ENCODE data around the gene DCBLD1. TPM values are rescaled to one million over a fixed set of nuclear protein-coding genes. Genes with fewer than 3 reads are reported as not detected.
A peak's percentile ranks its signal among the peaks of the same experiment; 100 is the strongest.

Gene DCBLD1
- total RNA-seq, 2 experiments from 2014 or later = 1.2 to 1.6 TPM

- ATAC-seq = no peak
- intact Hi-C loops (cut with DNase I, micrococcal nuclease) = loop anchor here in 1 of 2 experiments (10.0 kb wide), 1 partner anchor 803 kb away; the partner anchor contains the start of gene KPNA5
- H3K4me1 Mint-ChIP-seq = peaks cover 5% of the 10 kb centered on the region
- no peaks in the 10 kb centered on the region for H3K9me3 Mint-ChIP-seq (ENCODE audit: low read depth)
- H3K27ac Mint-ChIP-seq = no peak overlapping the region
- no peak for DNase-seq
- no peak overlapping the region for H3K4me3 Mint-ChIP-seq
- ChIA-PET CTCF (no interaction called here), POLR2A (no interaction called here)
- H3K27me3 Mint-ChIP-seq = peaks cover 28% of the 10 kb centered on the region
- H3K36me3 Mint-ChIP-seq (ENCODE audit: low read depth) = no peaks in the 10 kb centered on the region
Measured at GRCh38 chr6:117487821-117488220, 5.3 kb downstream of the DCBLD1 start.

GRCh38 chr6:117489003-117489402, 6.5 kb downstream of the DCBLD1 start:
- Mint-ChIP-seq H3K4me3 (no peak overlapping the region), H3K9me3 (ENCODE audit: low read depth) (no peaks in the 10 kb centered on the region), H3K36me3 (ENCODE audit: low read depth) (no peaks in the 10 kb centered on the region), H3K27me3 (peaks cover 22% of the 10 kb centered on the region), H3K27ac (no peak overlapping the region), H3K4me1 (no peaks in the 10 kb centered on the region)
- ATAC-seq (no peak), DNase-seq (no peak)
- ChIA-PET CTCF (interaction anchor here (0.9 kb wide), 1 partner anchor 23 kb away, joined by 3 read pairs; no protein-coding TSS in a partner anchor), POLR2A (no interaction called here)
- intact Hi-C loops (cut with DNase I, micrococcal nuclease) = loop anchor here in 1 of 2 experiments (10.0 kb wide), 1 partner anchor 804 kb away; the partner anchor contains the start of gene KPNA5

GRCh38 chr6:117491916-117492315, 9.4 kb downstream of the DCBLD1 start:
- H3K4me3 Mint-ChIP-seq = no peak overlapping the region
- intact Hi-C loops (cut with DNase I, micrococcal nuclease) = no loop called here
- no peak for DNase-seq
- peaks cover 6% of the 10 kb centered on the region for H3K27me3 Mint-ChIP-seq
- no peak for ATAC-seq
- ChIA-PET POLR2A (no interaction called here), CTCF (no interaction called here)
- no peak overlapping the region for H3K27ac Mint-ChIP-seq
- peaks cover 5% of the 10 kb centered on the region for H3K4me1 Mint-ChIP-seq
- no peaks in the 10 kb centered on the region for H3K9me3 Mint-ChIP-seq (ENCODE audit: low read depth)
- no peaks in the 10 kb centered on the region for H3K36me3 Mint-ChIP-seq (ENCODE audit: low read depth)

DNA sequence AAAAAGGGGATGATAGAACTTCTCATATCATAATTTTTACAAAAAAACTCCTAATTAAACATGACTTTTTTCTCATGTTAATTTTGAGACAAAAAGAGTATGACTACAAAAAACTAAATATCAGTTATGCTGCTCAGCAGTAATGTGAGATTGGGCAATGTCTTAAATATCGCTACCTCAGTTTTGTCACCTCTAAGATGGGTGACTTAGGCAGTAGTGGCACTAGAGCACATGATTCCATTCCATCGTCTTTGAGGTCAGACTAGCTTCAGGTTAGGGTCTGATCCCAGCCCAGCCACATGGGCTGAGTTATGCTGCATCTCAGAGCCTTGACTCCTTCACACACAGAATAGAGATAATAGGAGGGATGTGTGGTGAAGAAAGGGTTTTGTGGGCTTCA, 11.0 kb downstream of the DCBLD1 start:
- no peaks in the 10 kb centered on the region for H3K9me3 Mint-ChIP-seq (ENCODE audit: low read depth)
- no peak for ATAC-seq
- H3K27me3 Mint-ChIP-seq = no peaks in the 10 kb centered on the region
- no peak overlapping the region for H3K4me3 Mint-ChIP-seq
- peaks cover 10% of the 10 kb centered on the region for H3K4me1 Mint-ChIP-seq
- CTCF ChIA-PET = no interaction called here
- H3K36me3 Mint-ChIP-seq (ENCODE audit: low read depth) = no peaks in the 10 kb centered on the region
- H3K27ac Mint-ChIP-seq = no peak overlapping the region
- POLR2A ChIA-PET = no interaction called here
- DNase-seq = no peak
- intact Hi-C loops (cut with DNase I, micrococcal nuclease) = no loop called here

DNA sequence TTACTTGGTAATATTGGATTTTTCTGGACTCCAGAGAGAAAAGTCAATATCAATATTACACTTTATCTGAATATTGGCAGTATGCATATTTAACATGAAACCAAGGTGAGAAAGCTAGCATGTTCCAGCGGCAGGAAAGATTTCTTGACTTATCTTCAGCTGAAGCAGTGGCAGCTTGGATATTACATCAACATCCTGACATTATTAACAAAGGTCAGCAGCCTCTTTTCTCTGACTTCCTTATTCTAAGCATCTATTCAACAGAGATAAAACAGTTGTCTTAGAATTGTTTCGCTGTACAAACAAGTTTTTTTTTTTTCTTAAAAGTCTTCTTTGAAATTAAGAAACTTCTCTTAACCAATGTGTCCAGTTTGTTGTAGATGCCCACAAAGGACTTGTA, 11.8 kb downstream of the DCBLD1 start:
- CTCF ChIA-PET = interaction anchor here (0.7 kb wide), 1 partner anchor 100 kb away, joined by 3 read pairs; no protein-coding TSS in a partner anchor
- POLR2A ChIA-PET = no interaction called here
- Mint-ChIP-seq H3K36me3 (ENCODE audit: low read depth) (no peaks in the 10 kb centered on the region), H3K4me1 (peaks cover 10% of the 10 kb centered on the region), H3K27ac (no peak overlapping the region), H3K27me3 (no peaks in the 10 kb centered on the region), H3K9me3 (ENCODE audit: low read depth) (no peaks in the 10 kb centered on the region), H3K4me3 (no peak overlapping the region)
- DNase-seq = no peak
- intact Hi-C loops (cut with DNase I, micrococcal nuclease) = no loop called here
- no peak for ATAC-seq

DNA sequence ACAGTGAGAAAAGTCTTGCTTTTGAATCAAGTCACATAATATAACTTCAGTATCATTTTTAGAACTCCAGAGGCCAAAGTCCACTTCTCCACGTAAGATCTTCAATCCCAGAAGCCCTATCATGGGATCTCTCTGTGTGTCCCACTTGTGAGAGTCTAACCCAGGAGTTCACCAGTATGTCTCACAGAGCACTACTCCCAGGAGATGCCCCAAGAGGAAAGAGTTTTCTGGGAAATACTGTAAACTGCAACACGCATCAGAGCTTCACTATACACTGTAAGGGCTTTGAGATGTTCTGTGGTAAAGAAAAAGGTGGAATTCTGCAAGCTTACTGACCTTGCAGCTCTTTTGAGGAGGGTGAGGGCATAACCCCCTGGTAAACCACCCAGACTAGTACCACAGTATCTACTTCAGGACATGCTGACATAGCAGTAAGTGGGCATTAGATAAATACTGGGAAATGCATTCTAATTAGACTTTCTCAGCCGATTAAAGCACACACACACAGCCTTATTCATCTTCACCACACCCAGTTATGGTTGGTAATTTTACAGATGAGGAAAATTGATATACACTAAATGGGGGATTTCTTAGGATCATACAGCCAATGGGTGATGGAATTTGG, 12.3 kb downstream of the DCBLD1 start:
- ChIA-PET CTCF (no interaction called here), POLR2A (no interaction called here)
- no peaks in the 10 kb centered on the region for H3K27me3 Mint-ChIP-seq
- no peaks in the 10 kb centered on the region for H3K36me3 Mint-ChIP-seq (ENCODE audit: low read depth)
- DNase-seq = no peak
- H3K9me3 Mint-ChIP-seq (ENCODE audit: low read depth) = no peaks in the 10 kb centered on the region
- H3K27ac Mint-ChIP-seq = no peak overlapping the region
- intact Hi-C loops (cut with DNase I, micrococcal nuclease) = no loop called here
- H3K4me1 Mint-ChIP-seq = peaks cover 10% of the 10 kb centered on the region
- ATAC-seq = no peak
- H3K4me3 Mint-ChIP-seq = no peak overlapping the region

DNA sequence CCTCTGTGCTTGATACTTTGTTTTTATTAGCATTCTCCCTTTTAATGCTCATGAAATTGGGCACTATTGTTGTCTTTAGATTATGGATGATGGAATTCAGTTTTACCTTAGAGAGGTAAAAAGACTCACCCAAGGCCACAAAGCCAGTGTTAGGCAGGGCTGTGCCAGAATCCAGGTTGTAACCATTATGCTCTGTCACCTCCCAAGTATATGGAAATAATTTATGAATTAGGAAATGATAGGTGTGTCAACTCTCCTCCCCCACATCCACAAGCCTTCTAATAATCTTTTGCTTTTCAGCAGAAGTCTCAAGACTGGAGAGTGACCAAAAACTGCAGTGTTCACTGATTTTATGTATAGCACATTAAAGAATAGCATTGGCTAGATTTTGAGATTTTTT, 13.0 kb downstream of the DCBLD1 start:
- H3K27me3 Mint-ChIP-seq = no peaks in the 10 kb centered on the region
- CTCF ChIA-PET = no interaction called here
- no peaks in the 10 kb centered on the region for H3K36me3 Mint-ChIP-seq (ENCODE audit: low read depth)
- DNase-seq = no peak
- no peaks in the 10 kb centered on the region for H3K9me3 Mint-ChIP-seq (ENCODE audit: low read depth)
- no peak overlapping the region for H3K4me3 Mint-ChIP-seq
- ATAC-seq = no peak
- no peak overlapping the region for H3K27ac Mint-ChIP-seq
- intact Hi-C loops (cut with DNase I, micrococcal nuclease) = no loop called here
- POLR2A ChIA-PET = no interaction called here
- H3K4me1 Mint-ChIP-seq = peaks cover 10% of the 10 kb centered on the region

DNA sequence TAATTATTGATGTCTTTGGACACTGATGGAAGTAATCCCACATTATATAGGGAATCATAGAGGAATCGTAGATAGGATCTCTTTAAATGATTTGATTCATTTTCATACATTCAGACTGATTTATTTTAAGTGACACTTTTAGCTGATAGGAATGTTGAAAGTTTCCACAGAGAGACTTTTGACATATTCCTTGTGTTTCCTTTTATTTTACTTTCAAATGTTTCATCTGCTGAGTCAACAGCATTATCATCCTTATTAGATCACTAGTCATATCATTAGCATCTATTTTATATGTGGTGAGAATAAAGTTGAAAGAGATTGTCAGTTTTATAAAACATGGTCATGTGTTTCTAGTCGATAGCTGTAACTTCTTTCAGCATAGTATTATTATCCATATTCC, 13.4 kb downstream of the DCBLD1 start:
- intact Hi-C loops (cut with DNase I, micrococcal nuclease) = no loop called here
- no peak overlapping the region for H3K27ac Mint-ChIP-seq
- CTCF ChIA-PET = no interaction called here
- H3K9me3 Mint-ChIP-seq (ENCODE audit: low read depth) = no peaks in the 10 kb centered on the region
- ATAC-seq = no peak
- H3K4me3 Mint-ChIP-seq = no peak overlapping the region
- H3K4me1 Mint-ChIP-seq = peaks cover 10% of the 10 kb centered on the region
- H3K27me3 Mint-ChIP-seq = no peaks in the 10 kb centered on the region
- H3K36me3 Mint-ChIP-seq (ENCODE audit: low read depth) = no peaks in the 10 kb centered on the region
- DNase-seq = no peak
- POLR2A ChIA-PET = no interaction called here

DNA sequence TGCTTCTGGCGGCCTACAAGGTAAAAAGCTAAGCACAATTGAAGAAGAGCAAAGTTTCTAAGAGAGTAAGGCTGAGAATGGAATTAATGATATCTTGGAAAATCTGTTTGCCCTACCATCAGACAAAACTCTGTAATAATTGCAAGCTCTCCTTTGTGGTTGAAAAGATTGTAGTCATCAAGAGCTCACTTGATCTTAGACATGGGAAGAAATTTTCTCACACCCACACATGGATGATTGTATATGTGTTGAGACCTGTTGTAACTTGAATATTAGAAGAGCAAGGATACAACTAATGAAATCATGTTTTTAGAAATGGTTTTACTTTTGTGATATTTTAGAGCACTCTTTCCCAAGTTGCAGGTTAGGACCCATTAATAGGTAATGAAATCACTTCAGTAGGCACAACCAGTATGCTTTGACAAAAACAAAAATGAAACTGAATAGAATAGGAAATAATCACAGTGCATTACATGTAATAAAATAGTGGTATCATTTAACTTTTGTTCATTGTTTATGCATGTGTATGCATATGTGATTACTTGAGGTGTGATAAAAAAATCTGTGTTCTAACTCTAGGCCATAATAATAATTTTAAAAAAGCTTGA, 14.0 kb downstream of the DCBLD1 start:
- H3K27ac Mint-ChIP-seq = no peak overlapping the region
- ChIA-PET POLR2A (no interaction called here), CTCF (no interaction called here)
- no peaks in the 10 kb centered on the region for H3K27me3 Mint-ChIP-seq
- intact Hi-C loops (cut with DNase I, micrococcal nuclease) = no loop called here
- no peaks in the 10 kb centered on the region for H3K36me3 Mint-ChIP-seq (ENCODE audit: low read depth)
- no peaks in the 10 kb centered on the region for H3K9me3 Mint-ChIP-seq (ENCODE audit: low read depth)
- no peak for DNase-seq
- no peak overlapping the region for H3K4me3 Mint-ChIP-seq
- peaks cover 10% of the 10 kb centered on the region for H3K4me1 Mint-ChIP-seq
- ATAC-seq = peak; percentile 42

- no peaks in the 10 kb centered on the region for H3K9me3 Mint-ChIP-seq (ENCODE audit: low read depth)
- CTCF ChIA-PET = interaction anchor here (1.0 kb wide), 1 partner anchor 14 kb away, joined by 3 read pairs; no protein-coding TSS in a partner anchor
- no peaks in the 10 kb centered on the region for H3K36me3 Mint-ChIP-seq (ENCODE audit: low read depth)
- H3K4me1 Mint-ChIP-seq = peaks cover 10% of the 10 kb centered on the region
- ATAC-seq = no peak
- POLR2A ChIA-PET = no interaction called here
- intact Hi-C loops (cut with DNase I, micrococcal nuclease) = no loop called here
- no peaks in the 10 kb centered on the region for H3K27me3 Mint-ChIP-seq
- no peak for DNase-seq
- H3K4me3 Mint-ChIP-seq = no peak overlapping the region
- H3K27ac Mint-ChIP-seq = no peak overlapping the region
Measured at GRCh38 chr6:117497237-117497636, 14.8 kb downstream of the DCBLD1 start.

- no peaks in the 10 kb centered on the region for H3K36me3 Mint-ChIP-seq (ENCODE audit: low read depth)
- no peaks in the 10 kb centered on the region for H3K27me3 Mint-ChIP-seq
- ChIA-PET CTCF (no interaction called here), POLR2A (no interaction called here)
- H3K4me3 Mint-ChIP-seq = no peak overlapping the region
- H3K4me1 Mint-ChIP-seq = peaks cover 10% of the 10 kb centered on the region
- DNase-seq (no peak), ATAC-seq (no peak)
- intact Hi-C loops (cut with DNase I, micrococcal nuclease) = no loop called here
- no peaks in the 10 kb centered on the region for H3K9me3 Mint-ChIP-seq (ENCODE audit: low read depth)
- no peak overlapping the region for H3K27ac Mint-ChIP-seq
Measured at GRCh38 chr6:117498159-117498558, 15.7 kb downstream of the DCBLD1 start.

GRCh38 chr6:117501722-117502121, 19.2 kb downstream of the DCBLD1 start:
- DNase-seq = no peak
- H3K27me3 Mint-ChIP-seq = no peaks in the 10 kb centered on the region
- H3K36me3 Mint-ChIP-seq (ENCODE audit: low read depth) = no peaks in the 10 kb centered on the region
- H3K9me3 Mint-ChIP-seq (ENCODE audit: low read depth) = no peaks in the 10 kb centered on the region
- H3K4me1 Mint-ChIP-seq = peaks cover 5% of the 10 kb centered on the region
- no peak for ATAC-seq
- H3K27ac Mint-ChIP-seq = no peak overlapping the region
- intact Hi-C loops (cut with DNase I, micrococcal nuclease) = no loop called here
- no peak overlapping the region for H3K4me3 Mint-ChIP-seq
- POLR2A ChIA-PET = no interaction called here
- CTCF ChIA-PET = interaction anchor here (0.6 kb wide), 1 partner anchor 200 kb away, joined by 3 read pairs; no protein-coding TSS in a partner anchor
